Glutamatergic neuron (in vitro differentiated cells): Measurements from ENCODE around the gene CERS5. TPM values are rescaled to one million over a fixed set of nuclear protein-coding genes. Genes with fewer than 3 reads are reported as not detected.

Source experiments
- DNase-seq: peaks from one replicate; pipeline ENCODE4 v3.0.0; 2022
- H3K27ac Mint-ChIP-seq: one replicate; pipeline ENCODE4 v1.8.0; 2020; ENCODE audit warnings: mild to moderate bottlenecking, mixed read lengths, inconsistent platforms; ENCODE audit not compliant: unreplicated experiment
- H3K27me3 Mint-ChIP-seq: one replicate; pipeline ENCODE4 v1.8.0; 2020; ENCODE audit warnings: mild to moderate bottlenecking, moderate library complexity, mixed read lengths, inconsistent platforms; ENCODE audit not compliant: unreplicated experiment
- H3K36me3 Mint-ChIP-seq: one replicate; pipeline ENCODE4 v1.8.0; 2020; ENCODE audit warnings: mild to moderate bottlenecking, mixed read lengths, inconsistent platforms; ENCODE audit not compliant: unreplicated experiment
- H3K4me1 Mint-ChIP-seq: one replicate; pipeline ENCODE4 v1.8.0; 2020; ENCODE audit warnings: mild to moderate bottlenecking, low read depth, mixed read lengths, inconsistent platforms; ENCODE audit not compliant: unreplicated experiment
- H3K4me3 Mint-ChIP-seq: one replicate; pipeline ENCODE4 v1.8.0; 2020; ENCODE audit warnings: mild to moderate bottlenecking, mixed read lengths, inconsistent platforms; ENCODE audit not compliant: unreplicated experiment
- H3K9me3 Mint-ChIP-seq: one replicate; pipeline ENCODE4 v1.8.0; 2020; ENCODE audit warnings: mild to moderate bottlenecking, moderate library complexity, mixed read lengths, inconsistent platforms; ENCODE audit not compliant: unreplicated experiment
- total RNA-seq: library from RNA; stranded (reverse); fragmentation: NEBNext Ultra II Directional; extraction: Animal tissue kit (Norgen Biotek cat#: 25700); gene quantifications from one replicate; pipeline ENCODE4 v1.2.1, GENCODE V29; 2021; ENCODE audit not compliant: unreplicated experiment
- TF ChIP-seq, protein P1 (sequence below): fragments of 200-600 bp; sonication (generic); IDR thresholded peaks from one replicate; pipeline ENCODE4 v1.5.0; 2021; ENCODE audit not compliant: partially characterized antibody, unreplicated experiment

The CERS5 gene
- total RNA-seq, 1 donor from 2014 or later = 125 TPM

DNA sequence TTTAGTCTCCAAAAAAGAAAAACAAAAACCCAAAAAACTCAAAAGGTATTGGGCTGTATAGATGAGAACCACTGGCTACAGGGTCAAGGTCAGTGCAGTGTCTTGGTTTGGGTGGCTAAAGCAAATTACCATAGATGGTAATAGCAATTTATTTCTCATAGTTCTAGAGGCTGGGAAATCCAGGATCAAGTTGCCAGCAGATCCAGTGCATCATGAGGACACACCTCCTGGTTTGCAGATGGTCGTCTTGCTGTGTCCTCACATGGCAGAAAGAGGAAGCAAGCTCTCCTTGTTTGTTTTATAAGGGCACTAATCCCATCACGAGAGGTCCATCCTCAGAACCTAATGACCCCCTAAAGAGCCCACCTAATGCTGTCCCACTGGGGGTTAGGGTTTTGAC lies 44.0 kb downstream of the CERS5 start:
- Mint-ChIP-seq H3K4me3 (no peak overlapping the region), H3K36me3 (no peaks in the 10 kb centered on the region), H3K9me3 (no peaks in the 10 kb centered on the region), H3K27me3 (peaks cover 7% of the 10 kb centered on the region), H3K4me1 (no peaks in the 10 kb centered on the region), H3K27ac (no peak overlapping the region)
- DNase-seq = no peak
- TF ChIP-seq, protein P1, sequence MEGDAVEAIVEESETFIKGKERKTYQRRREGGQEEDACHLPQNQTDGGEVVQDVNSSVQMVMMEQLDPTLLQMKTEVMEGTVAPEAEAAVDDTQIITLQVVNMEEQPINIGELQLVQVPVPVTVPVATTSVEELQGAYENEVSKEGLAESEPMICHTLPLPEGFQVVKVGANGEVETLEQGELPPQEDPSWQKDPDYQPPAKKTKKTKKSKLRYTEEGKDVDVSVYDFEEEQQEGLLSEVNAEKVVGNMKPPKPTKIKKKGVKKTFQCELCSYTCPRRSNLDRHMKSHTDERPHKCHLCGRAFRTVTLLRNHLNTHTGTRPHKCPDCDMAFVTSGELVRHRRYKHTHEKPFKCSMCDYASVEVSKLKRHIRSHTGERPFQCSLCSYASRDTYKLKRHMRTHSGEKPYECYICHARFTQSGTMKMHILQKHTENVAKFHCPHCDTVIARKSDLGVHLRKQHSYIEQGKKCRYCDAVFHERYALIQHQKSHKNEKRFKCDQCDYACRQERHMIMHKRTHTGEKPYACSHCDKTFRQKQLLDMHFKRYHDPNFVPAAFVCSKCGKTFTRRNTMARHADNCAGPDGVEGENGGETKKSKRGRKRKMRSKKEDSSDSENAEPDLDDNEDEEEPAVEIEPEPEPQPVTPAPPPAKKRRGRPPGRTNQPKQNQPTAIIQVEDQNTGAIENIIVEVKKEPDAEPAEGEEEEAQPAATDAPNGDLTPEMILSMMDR = no peak

DNA sequence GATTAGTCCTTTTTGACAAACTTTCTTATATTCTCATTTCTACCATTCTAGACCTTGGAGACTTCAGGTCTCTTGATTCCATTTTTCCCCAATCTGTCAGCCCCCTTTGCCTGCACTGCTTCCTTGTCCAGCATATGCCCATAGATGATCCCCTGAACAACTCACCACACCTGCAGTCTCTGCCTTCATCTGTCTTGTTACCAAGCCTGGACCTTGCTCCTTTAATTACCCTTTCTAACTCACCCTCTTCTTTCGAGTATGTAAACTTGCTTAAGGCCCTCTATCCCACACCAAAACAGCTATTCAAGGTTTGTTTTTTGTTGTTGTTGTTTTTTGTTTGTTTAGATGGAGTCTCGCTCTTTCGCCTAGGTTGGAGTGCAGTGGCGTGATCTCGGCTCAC lies 45.5 kb downstream of the CERS5 start:
- DNase-seq = no peak
- Mint-ChIP-seq H3K4me3 (no peak overlapping the region), H3K9me3 (no peaks in the 10 kb centered on the region), H3K27ac (no peak overlapping the region), H3K4me1 (no peaks in the 10 kb centered on the region), H3K27me3 (peaks cover 5% of the 10 kb centered on the region), H3K36me3 (no peaks in the 10 kb centered on the region)
- TF ChIP-seq, protein P1 = no peak

DNA sequence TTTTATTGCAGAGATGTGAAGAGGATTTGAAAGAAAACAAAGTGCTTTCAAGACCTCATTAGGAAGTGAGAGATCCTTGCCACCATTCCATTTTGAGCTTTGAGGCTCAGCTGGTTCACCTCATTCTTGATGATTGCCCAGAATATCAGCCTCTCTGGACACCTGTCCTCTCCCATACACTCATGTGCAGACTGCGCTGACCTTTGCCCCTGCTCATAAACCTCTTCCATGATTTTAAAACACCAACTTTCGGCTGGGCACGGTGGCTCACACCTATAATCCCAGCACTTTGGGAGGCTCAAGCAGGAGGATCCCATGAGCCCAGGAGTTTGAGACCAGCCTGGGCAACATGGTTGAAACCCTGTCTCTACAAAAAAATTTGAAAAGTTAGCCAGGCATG lies 46.2 kb downstream of the CERS5 start:
- TF ChIP-seq, protein P1 = no peak
- Mint-ChIP-seq H3K36me3 (no peaks in the 10 kb centered on the region), H3K4me3 (no peak overlapping the region), H3K27me3 (peaks cover 3% of the 10 kb centered on the region), H3K27ac (no peak overlapping the region), H3K9me3 (no peaks in the 10 kb centered on the region), H3K4me1 (no peaks in the 10 kb centered on the region)
- DNase-seq = no peak

DNA sequence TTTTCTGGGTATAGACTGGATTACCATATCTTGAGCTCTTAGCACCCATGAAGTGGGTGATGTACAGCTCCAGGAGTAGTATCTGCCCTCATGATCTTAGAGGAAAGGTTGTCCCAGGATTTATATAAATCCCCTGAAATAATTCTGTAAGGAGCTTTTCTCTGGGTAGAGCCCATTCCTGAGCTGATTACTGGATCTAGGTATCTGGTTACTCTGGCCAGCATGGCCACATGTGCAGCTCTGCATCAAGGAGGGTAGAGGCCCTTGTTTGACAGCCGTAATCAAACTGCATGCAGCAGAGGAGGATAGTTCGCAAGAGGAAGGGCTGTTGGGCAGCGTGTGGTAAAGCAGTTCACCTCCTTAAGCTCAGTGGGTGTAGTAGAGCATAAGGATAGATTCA lies 46.6 kb downstream of the CERS5 start:
- no peak overlapping the region for H3K27ac Mint-ChIP-seq
- no peak for DNase-seq
- TF ChIP-seq, protein P1 = no peak
- H3K36me3 Mint-ChIP-seq = no peaks in the 10 kb centered on the region
- H3K27me3 Mint-ChIP-seq = peaks cover 3% of the 10 kb centered on the region
- H3K4me3 Mint-ChIP-seq = no peak overlapping the region
- H3K4me1 Mint-ChIP-seq = no peaks in the 10 kb centered on the region
- no peaks in the 10 kb centered on the region for H3K9me3 Mint-ChIP-seq

DNA sequence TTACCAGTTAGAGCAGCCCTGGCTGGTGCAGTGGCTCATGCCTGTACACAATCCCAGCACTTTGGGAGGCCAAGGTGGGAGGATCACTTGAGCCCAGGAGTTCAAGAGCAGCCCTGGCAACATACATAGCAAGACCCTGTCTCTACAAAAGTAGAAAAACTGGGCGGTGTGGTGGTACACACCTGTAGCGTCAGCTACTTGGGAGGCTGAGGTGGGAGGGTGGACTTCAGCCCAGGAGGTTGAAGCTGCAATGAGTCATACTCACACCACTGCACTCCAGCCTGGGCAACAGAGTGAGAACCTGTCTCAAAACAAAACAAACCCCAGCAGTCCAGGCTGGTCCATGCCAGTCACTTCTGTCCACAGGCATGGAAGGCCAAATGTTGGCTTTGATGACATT lies 47.8 kb downstream of the CERS5 start:
- no peak overlapping the region for H3K4me3 Mint-ChIP-seq
- H3K36me3 Mint-ChIP-seq = no peaks in the 10 kb centered on the region
- H3K9me3 Mint-ChIP-seq = no peaks in the 10 kb centered on the region
- peaks cover 5% of the 10 kb centered on the region for H3K27me3 Mint-ChIP-seq
- TF ChIP-seq, protein P1 = no peak
- H3K27ac Mint-ChIP-seq = no peak overlapping the region
- DNase-seq = no peak
- no peaks in the 10 kb centered on the region for H3K4me1 Mint-ChIP-seq
